ENCODE measurements around the gene CAMK1D. TPM values are rescaled to one million over a fixed set of nuclear protein-coding genes. Genes with fewer than 3 reads are reported as not detected.

Gene CAMK1D
- total RNA-seq, 1 donor from 2014 or later, result 12.8 TPM

GRCh38 chr10:12768156-12769100 lies 419.1 kb downstream of the CAMK1D start:
- intact Hi-C loops (cut with DNase I), result no loop called here
- TF ChIP-seq POLR2AphosphoS5 (IDR thresholded peaks at IDR 0.05; ENCODE audit: insufficient read depth in 1 of 2, low read depth in 1 of 2) (no peak), POLR2A (IDR thresholded peaks at IDR 0.05) (no peak), CTCF (IDR thresholded peaks at IDR 0.05) (no peak)
- Histone ChIP-seq H3K27ac (no peak overlapping the region), H3K27me3 (no peaks in the 10 kb centered on the region), H3K9me3 (no peaks in the 10 kb centered on the region), H3K4me3 (no peak overlapping the region), H3K36me3 (peaks cover 0 to 11% of the 10 kb centered on the region in 2 donors), H3K4me1 (no peaks in the 10 kb centered on the region)
- no peak for DNase-seq (ENCODE audit: extremely low spot score in 2 of 2)

GRCh38 chr10:12769323-12770044 lies 420.1 kb downstream of the CAMK1D start:
- H3K27me3 ChIP-seq, result no peaks in the 10 kb centered on the region
- no peaks in the 10 kb centered on the region for H3K9me3 ChIP-seq
- H3K4me1 ChIP-seq, result no peaks in the 10 kb centered on the region
- H3K27ac ChIP-seq, result no peak overlapping the region
- intact Hi-C loops (cut with DNase I), result no loop called here
- TF ChIP-seq CTCF (IDR thresholded peaks at IDR 0.05) (no peak), POLR2AphosphoS5 (IDR thresholded peaks at IDR 0.05; ENCODE audit: insufficient read depth in 1 of 2, low read depth in 1 of 2) (no peak), POLR2A (IDR thresholded peaks at IDR 0.05) (no peak)
- peaks cover 0 to 11% of the 10 kb centered on the region in 2 donors for H3K36me3 ChIP-seq
- DNase-seq (ENCODE audit: extremely low spot score in 2 of 2), result no peak
- H3K4me3 ChIP-seq, result no peak overlapping the region

GRCh38 chr10:12771981-12772760 lies 422.8 kb downstream of the CAMK1D start:
- Histone ChIP-seq H3K27me3 (no peaks in the 10 kb centered on the region), H3K9me3 (no peaks in the 10 kb centered on the region), H3K4me1 (no peaks in the 10 kb centered on the region), H3K27ac (no peak overlapping the region), H3K36me3 (peaks cover 0 to 11% of the 10 kb centered on the region in 2 donors), H3K4me3 (no peak overlapping the region)
- DNase-seq (ENCODE audit: extremely low spot score in 2 of 2), result no peak
- no peak for TF ChIP-seq POLR2AphosphoS5 (IDR thresholded peaks at IDR 0.05; ENCODE audit: insufficient read depth in 1 of 2, low read depth in 1 of 2)
- TF ChIP-seq CTCF (IDR thresholded peaks at IDR 0.05), result no peak
- no peak for TF ChIP-seq POLR2A (IDR thresholded peaks at IDR 0.05)
- intact Hi-C loops (cut with DNase I), result no loop called here

GRCh38 chr10:12772797-12773587 lies 423.6 kb downstream of the CAMK1D start:
- no peak for TF ChIP-seq POLR2A (IDR thresholded peaks at IDR 0.05)
- TF ChIP-seq CTCF (IDR thresholded peaks at IDR 0.05), result no peak
- TF ChIP-seq POLR2AphosphoS5 (IDR thresholded peaks at IDR 0.05; ENCODE audit: insufficient read depth in 1 of 2, low read depth in 1 of 2), result no peak
- Histone ChIP-seq H3K4me3 (no peak overlapping the region), H3K9me3 (no peaks in the 10 kb centered on the region), H3K4me1 (peaks cover 6% of the 10 kb centered on the region), H3K27ac (no peak overlapping the region), H3K27me3 (no peaks in the 10 kb centered on the region), H3K36me3 (peaks cover 0 to 11% of the 10 kb centered on the region in 2 donors)
- intact Hi-C loops (cut with DNase I), result no loop called here
- no peak for DNase-seq (ENCODE audit: extremely low spot score in 2 of 2)
